T-cell (primary cell): Measurements from ENCODE around the gene COL1A1. TPM values are rescaled to one million over a fixed set of nuclear protein-coding genes. Genes with fewer than 3 reads are reported as not detected.

Experiments
- ATAC-seq, 4 experiments: fragments of 200-7000 bp in 3 of 4; fragments of 150-1000 bp in 1 of 4; cut with Tn5 transposase; replicated peaks in 1 of 4; 1 replicate in 3 of 4; 2 replicates in 1 of 4; pipeline ENCODE4 v1.10.0; 2021; ENCODE audit warnings: moderate library complexity in 3 of 4, mild to moderate bottlenecking in 2 of 4, moderate number of reproducible peaks in 1 of 4
- CTCF ChIA-PET, 2 donors: fragments of 300-600 bp; sonication (Branson Sonifier 250); formaldehyde crosslinking; loops; one replicate each; lab custom pipeline; 2022; ENCODE audit warnings: antibody characterized with exemption in 2 of 2; lab: Charles Lee
- POLR2A ChIA-PET, 2 donors: fragments of 300-600 bp; sonication (Branson Sonifier 250); formaldehyde crosslinking; loops; one replicate each; lab custom pipeline; 2022; ENCODE audit warnings: antibody characterized with exemption in 2 of 2; lab: Charles Lee
- DNase-seq, 35 experiments: peaks; one replicate each; pipeline versions ENCODE4 v3.0.0 to v3.0.0-alpha.2; 2013 to 2023
- H3K27ac ChIP-seq: one replicate; pipeline ENCODE4 v1.5.1; 2013; ENCODE audit warnings: low read length
- H3K27me3 ChIP-seq, 2 experiments: replicated peaks in 1 of 2; 1 replicate in 1 of 2; 2 replicates in 1 of 2; pipeline versions ENCODE4 v1.6.1 to v1.7.0; 2013; ENCODE audit warnings: low read length in 1 of 2, mixed read lengths in 1 of 2; ENCODE audit not compliant: control insufficient read depth in 2 of 2, insufficient read depth in 2 of 2; ENCODE audit errors: extremely low read depth in 1 of 2
- H3K36me3 ChIP-seq, 2 donors: 1 replicate in 1 of 2; 2 replicates in 1 of 2; pipeline versions ENCODE4 v1.6.1 to v1.7.0; 2013; ENCODE audit warnings: low read length in 1 of 2; ENCODE audit not compliant: control insufficient read depth in 2 of 2, insufficient read depth in 1 of 2; ENCODE audit errors: extremely low read depth in 1 of 2
- H3K4me1 ChIP-seq, 2 experiments: 1 replicate in 1 of 2; 2 replicates in 1 of 2; pipeline versions ENCODE4 v1.6.1 to v1.7.0; 2013; ENCODE audit warnings: low read length in 2 of 2, mixed read lengths in 1 of 2; ENCODE audit not compliant: insufficient read depth in 2 of 2, control insufficient read depth in 1 of 2; ENCODE audit errors: extremely low read depth in 1 of 2
- H3K4me3 ChIP-seq, 2 donors: 1 replicate in 1 of 2; 2 replicates in 1 of 2; pipeline versions ENCODE4 v1.5.1 to v1.7.0; 2013; ENCODE audit warnings: mild to moderate bottlenecking in 2 of 2, low read length in 1 of 2, moderate library complexity in 1 of 2; ENCODE audit not compliant: control insufficient read depth in 1 of 2; ENCODE audit errors: extremely low read depth in 1 of 2
- H3K9me3 ChIP-seq: 2 replicates; pipeline ENCODE4 v1.7.0; 2013
- H3K27ac Mint-ChIP-seq, 2 donors: one replicate each; pipeline ENCODE4 v1.8.0; 2020 to 2021; ENCODE audit warnings: mild to moderate bottlenecking in 2 of 2, mixed read lengths in 2 of 2
- H3K27me3 Mint-ChIP-seq, 2 donors: one replicate each; pipeline ENCODE4 v1.8.0; 2021 to 2022; ENCODE audit warnings: mixed read lengths in 2 of 2
- H3K36me3 Mint-ChIP-seq: one replicate; pipeline ENCODE4 v1.8.0; 2021; ENCODE audit warnings: mixed read lengths
- H3K4me1 Mint-ChIP-seq, 3 donors: one replicate each; pipeline ENCODE4 v1.8.0; 2020 to 2022; ENCODE audit warnings: mixed read lengths in 3 of 3, mild to moderate bottlenecking in 1 of 3
- H3K4me3 Mint-ChIP-seq, 3 donors: one replicate each; pipeline ENCODE4 v1.8.0; 2020 to 2022; ENCODE audit warnings: mild to moderate bottlenecking in 3 of 3, mixed read lengths in 3 of 3, moderate library complexity in 3 of 3
- H3K9me3 Mint-ChIP-seq, 3 donors: one replicate each; pipeline ENCODE4 v1.8.0; 2020 to 2022; ENCODE audit warnings: mixed read lengths in 3 of 3
- WGBS: methylation state at CpG from one replicate; pipeline ENCODE4 v1.1.5; 2013; ENCODE audit warnings: missing lambda C conversion rate; ENCODE audit not compliant: insufficient coverage; 5-methylcytosine and 5-hydroxymethylcytosine counted together
- total RNA-seq, 35 experiments: library from RNA in 6 of 35; stranded (reverse) in 6 of 35; fragments of 120-200 nt in 1 of 35; gene quantifications; one replicate each; pipeline versions ENCODE4 v1.2.1 to v1.2.4 and lab custom pipeline; 2013 to 2026

Gene COL1A1
- total RNA-seq, 5 donors from 2014 or later (not counting 1 experiment from before 2014, with no cell fraction given) = 4.1 to 21.0 (median 6.6) TPM

DNA sequence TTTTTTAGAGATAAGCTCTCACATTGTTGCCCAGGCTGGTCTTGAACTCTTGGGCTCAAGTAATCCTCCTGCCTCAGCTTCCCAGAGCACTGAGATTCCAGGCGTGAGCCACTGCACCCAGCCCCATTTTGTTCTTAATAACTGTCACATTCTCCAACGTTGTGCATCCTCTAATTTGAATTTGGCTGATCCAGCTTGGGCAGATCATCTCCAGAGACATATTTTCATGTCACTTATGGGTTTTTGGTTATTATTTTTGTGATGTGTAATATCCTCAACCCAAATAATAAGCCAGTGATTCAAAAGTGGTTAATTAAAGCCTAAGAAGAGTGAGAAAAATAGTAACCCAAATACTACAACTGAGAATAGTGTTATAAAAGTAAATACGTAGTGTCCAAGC is 16.2 kb upstream of the COL1A1 start:
- Histone ChIP-seq H3K4me1 (peaks cover 6 to 25% of the 10 kb centered on the region in 2 experiments), H3K27ac (no peak overlapping the region), H3K27me3 (peaks cover 0 to 3% of the 10 kb centered on the region in 2 experiments), H3K9me3 (no peaks in the 10 kb centered on the region), H3K4me3 (no peak overlapping the region), H3K36me3 (no peaks in the 10 kb centered on the region)
- ATAC-seq (no peak), DNase-seq (no peak)
- CTCF ChIA-PET = interaction anchor here in 1 of 2 donors (0.6 to 0.7 kb wide), 2 partner anchors 58 to 906 kb away, joined by 3 read pairs; no protein-coding TSS in a partner anchor
- WGBS = 100% methylated on average over 1 of the region's 3 CpGs
- Mint-ChIP-seq H3K4me3 (no peak overlapping the region), H3K9me3 (no peaks in the 10 kb centered on the region), H3K4me1 (peaks cover 0 to 7% (median 4%) of the 10 kb centered on the region in 3 donors), H3K27me3 (peaks cover 0 to 17% of the 10 kb centered on the region in 2 donors), H3K27ac (no peak overlapping the region), H3K36me3 (no peaks in the 10 kb centered on the region)
- POLR2A ChIA-PET = no interaction called here

DNA sequence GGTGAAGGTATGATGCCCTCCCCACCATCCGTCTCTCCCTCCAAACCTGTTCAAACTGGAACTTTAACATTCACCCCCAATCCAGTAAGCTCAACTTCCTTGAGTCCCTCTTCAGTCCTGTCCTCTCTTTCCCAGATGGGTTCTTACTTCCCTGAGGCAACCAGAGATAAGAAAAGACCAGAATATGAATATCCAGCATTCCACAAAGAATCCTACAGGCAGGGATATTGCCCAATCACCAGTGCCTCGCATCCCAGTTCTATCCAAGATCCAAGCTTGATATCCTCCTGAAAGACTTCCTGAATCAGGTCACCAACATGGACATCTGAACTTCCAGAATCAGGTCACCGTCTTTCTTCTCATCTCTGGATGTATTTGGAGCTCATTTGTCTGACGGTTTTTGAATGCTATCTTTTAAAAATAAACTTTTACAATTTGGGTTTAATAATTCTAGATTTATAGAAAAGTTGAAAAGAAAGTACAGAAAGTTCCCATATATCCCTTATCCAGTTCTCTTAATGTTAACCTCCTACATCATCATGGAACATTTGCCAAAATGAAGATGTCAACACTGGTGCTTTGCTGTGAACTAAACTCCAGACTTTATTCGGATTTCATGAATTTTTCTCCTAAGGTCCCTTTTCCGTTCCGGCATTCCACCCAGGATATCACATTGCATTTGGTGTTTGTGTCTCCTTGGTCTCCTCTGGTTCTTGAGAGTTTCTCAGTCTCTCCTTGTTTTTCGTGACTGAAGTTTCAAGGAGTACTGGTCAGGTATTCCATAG is 13.7 kb upstream of the COL1A1 start:
- 91% methylated on average over 4 of the region's 8 CpGs for WGBS
- ATAC-seq (no peak), DNase-seq (no peak)
- H3K4me3 Mint-ChIP-seq = no peak overlapping the region
- no peak overlapping the region for H3K27ac Mint-ChIP-seq
- no peak overlapping the region for H3K27ac ChIP-seq
- H3K4me1 ChIP-seq = peaks cover 6 to 19% of the 10 kb centered on the region in 2 experiments
- ChIA-PET POLR2A (interaction anchor here (0.6 kb wide), 2 partner anchors 13 to 898 kb away, joined by 3 to 5 read pairs; no protein-coding TSS in a partner anchor), CTCF (interaction anchor here (0.8 to 0.9 kb wide), 2 partner anchors 14 to 38 kb away, joined by 3 read pairs; no protein-coding TSS in a partner anchor)
- H3K4me3 ChIP-seq = no peak overlapping the region
- peaks cover 0 to 10% (median 4%) of the 10 kb centered on the region in 3 donors for H3K4me1 Mint-ChIP-seq
- no peaks in the 10 kb centered on the region for H3K36me3 ChIP-seq
- peaks cover 3 to 19% of the 10 kb centered on the region in 2 donors for H3K27me3 Mint-ChIP-seq
- no peaks in the 10 kb centered on the region for H3K9me3 ChIP-seq
- peaks cover 0 to 18% of the 10 kb centered on the region in 2 experiments for H3K27me3 ChIP-seq
- no peaks in the 10 kb centered on the region for H3K36me3 Mint-ChIP-seq
- no peaks in the 10 kb centered on the region for H3K9me3 Mint-ChIP-seq

DNA sequence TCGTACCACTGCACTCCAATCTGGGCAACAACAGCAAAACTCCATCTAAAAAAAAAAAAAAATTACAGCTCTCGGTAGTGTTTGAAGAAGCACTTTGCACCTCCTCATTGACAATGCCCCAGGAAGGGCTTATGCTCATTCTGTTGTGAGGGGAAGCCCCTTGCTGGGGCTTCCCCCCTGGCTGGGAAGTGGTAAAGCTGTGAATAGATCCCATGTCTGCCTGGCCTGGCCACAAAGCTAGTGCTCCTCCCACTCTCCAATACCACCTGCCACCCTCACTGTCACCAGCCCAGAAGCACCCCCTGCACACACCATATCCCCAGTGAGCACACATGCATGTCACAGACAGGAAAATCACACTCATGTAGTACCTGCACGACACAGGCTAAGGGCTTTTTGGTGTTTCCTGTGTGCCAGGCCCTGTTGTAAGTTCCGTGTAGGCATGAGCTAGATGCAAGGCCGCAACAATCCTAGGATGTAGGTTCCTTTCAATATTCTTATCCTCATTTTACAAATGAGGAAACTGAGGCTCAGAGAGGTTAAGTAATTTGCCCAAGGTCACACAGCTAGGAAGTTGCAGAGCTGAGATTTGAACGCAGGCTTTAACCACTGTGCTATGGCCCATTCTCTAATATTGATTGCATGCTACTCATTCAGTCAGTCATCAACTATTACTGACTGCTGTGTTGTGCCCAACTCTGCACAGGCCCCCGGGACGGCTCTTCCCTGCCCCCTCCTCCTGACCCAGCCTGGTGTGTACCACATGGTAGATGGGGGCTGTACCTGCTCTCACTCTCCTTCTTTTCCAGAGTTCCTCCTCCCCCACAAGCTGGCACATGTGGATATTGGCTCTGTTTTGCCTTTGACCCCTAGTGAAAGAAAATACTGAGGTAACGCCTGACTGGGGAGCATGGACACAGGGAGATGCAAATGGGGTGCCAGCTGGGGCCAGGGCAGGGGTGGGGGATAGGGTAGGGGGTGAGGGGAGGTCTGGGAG is 11.9 kb upstream of the COL1A1 start:
- Histone ChIP-seq H3K4me3 (no peak overlapping the region), H3K27me3 (peaks cover 0 to 33% of the 10 kb centered on the region in 2 experiments), H3K27ac (no peak overlapping the region), H3K4me1 (peaks cover 6 to 14% of the 10 kb centered on the region in 2 experiments), H3K9me3 (no peaks in the 10 kb centered on the region), H3K36me3 (no peaks in the 10 kb centered on the region)
- POLR2A ChIA-PET = interaction anchor here (0.5 to 0.7 kb wide), 6 partner anchors 11 to 103 kb away, joined by 3 to 7 read pairs (median 4); no protein-coding TSS in a partner anchor
- peak in 30 of 35 experiments; percentile 8 to 77 (median 42) for DNase-seq
- peaks cover 0 to 10% (median 4%) of the 10 kb centered on the region in 3 donors for H3K4me1 Mint-ChIP-seq
- no peaks in the 10 kb centered on the region for H3K36me3 Mint-ChIP-seq
- CTCF ChIA-PET = interaction anchor here (0.5 to 2.0 kb wide), 4 partner anchors 11 to 273 kb away, joined by 4 to 9 read pairs (median 6); partner anchors contain the start of gene COL1A1 (in 1 of the 2)
- peak; percentile 74 to 99 (median 78) for ATAC-seq
- H3K4me3 Mint-ChIP-seq = no peak overlapping the region
- H3K27me3 Mint-ChIP-seq = peaks cover 15 to 31% of the 10 kb centered on the region in 2 donors
- H3K9me3 Mint-ChIP-seq = no peaks in the 10 kb centered on the region
- WGBS = 60% methylated on average over 2 of the region's 9 CpGs
- H3K27ac Mint-ChIP-seq = no peak overlapping the region

DNA sequence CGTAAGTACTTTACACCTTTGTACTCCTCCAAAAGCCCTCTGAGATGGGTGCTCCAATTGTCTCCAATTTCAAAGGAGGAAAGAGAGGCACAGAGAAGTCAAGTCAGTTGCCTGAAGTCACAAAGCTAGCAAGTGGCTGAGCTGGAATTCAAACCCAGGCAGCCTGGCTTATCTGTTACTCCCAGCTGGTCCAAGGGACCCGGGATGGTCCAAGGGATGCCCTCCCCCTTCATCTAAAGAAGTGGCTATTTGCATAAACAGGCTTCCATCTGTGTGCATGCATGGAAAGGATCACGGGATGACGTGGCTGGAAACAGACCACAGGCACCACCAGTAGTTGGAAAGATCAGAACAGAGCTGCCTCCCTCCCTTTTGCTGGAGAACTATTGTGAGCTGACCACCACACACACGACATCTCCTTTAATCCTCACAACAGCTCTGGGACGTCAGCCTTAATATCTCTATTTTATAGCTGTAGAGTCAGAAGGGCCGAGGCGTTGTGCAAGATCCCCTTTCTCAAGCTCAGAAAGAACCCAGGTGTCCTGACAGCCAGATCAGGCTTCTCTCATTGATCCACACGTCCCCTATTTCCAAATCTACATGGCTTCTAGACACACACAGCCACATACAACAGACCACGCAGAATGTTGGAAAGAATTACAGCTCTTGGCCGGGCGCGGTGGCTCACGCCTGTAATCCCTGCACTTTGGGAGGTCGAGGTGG is 10.9 kb upstream of the COL1A1 start:
- no peak overlapping the region for H3K27ac ChIP-seq
- Mint-ChIP-seq H3K36me3 (no peaks in the 10 kb centered on the region), H3K9me3 (no peaks in the 10 kb centered on the region), H3K4me1 (peaks cover 3 to 12% (median 5%) of the 10 kb centered on the region in 3 donors), H3K27ac (no peak overlapping the region), H3K27me3 (peaks cover 24 to 38% of the 10 kb centered on the region in 2 donors), H3K4me3 (no peak overlapping the region)
- no peak for ATAC-seq
- peaks cover 6 to 10% of the 10 kb centered on the region in 2 experiments for H3K4me1 ChIP-seq
- POLR2A ChIA-PET = interaction anchor here (0.5 kb wide), 2 partner anchors 20 to 100 kb away, joined by 4 to 7 read pairs; no protein-coding TSS in a partner anchor
- CTCF ChIA-PET = interaction anchor here (0.5 to 2.0 kb wide), 4 partner anchors 10 to 274 kb away, joined by 4 to 9 read pairs (median 6); partner anchors contain the start of gene COL1A1 (in 1 of the 2)
- no peak for DNase-seq
- H3K27me3 ChIP-seq = peaks cover 0 to 40% of the 10 kb centered on the region in 2 experiments
- WGBS = 75% methylated on average over 7 of the region's 15 CpGs
- H3K36me3 ChIP-seq = no peaks in the 10 kb centered on the region
- no peak overlapping the region for H3K4me3 ChIP-seq
- H3K9me3 ChIP-seq = no peaks in the 10 kb centered on the region

DNA sequence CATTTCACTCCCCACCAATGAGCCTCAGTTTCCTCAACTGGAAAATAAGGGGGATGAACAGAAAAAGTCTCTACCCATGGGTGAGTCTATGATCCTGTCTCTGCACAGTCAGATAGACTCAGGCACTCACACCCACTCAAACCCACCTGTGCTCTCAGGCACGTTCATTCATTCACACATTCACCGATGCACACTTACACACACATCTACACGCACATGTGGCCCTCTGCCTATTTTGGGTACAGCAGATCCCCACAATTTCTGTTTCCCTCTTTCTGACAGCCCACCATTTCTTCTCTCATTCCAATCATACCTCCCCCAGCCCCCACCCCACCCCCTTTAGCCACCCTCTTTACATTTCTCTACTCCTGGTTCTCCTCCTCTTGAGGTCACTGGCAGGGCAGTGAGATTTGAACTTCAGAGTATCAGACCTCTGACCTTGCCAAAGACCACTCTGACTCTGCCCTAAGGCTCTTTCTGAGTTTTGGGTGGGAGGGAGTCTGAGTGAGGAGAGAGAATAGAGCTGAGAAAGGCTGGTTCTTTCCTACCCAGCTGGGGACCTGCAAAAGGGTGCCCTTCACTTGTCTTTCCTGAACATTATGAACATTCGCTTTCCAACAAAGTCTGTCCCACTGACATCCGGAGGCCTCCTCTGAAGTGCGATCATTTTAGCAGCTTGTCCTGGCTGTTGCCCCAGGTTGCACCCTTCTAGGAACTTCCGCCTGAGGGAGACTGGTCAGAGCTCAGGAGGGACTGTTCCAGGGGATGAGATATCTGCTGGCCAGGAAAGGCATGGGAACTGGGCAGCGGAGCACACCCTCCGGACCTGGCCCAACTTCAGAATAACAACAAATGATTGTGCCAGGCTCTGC is 10.1 kb upstream of the COL1A1 start:
- peaks cover 0 to 47% of the 10 kb centered on the region in 2 experiments for H3K27me3 ChIP-seq
- no peaks in the 10 kb centered on the region for H3K9me3 Mint-ChIP-seq
- H3K4me3 Mint-ChIP-seq = no peak overlapping the region
- WGBS = 74% methylated on average over 9 of the region's 9 CpGs
- no peak overlapping the region for H3K4me3 ChIP-seq
- H3K27ac Mint-ChIP-seq = no peak overlapping the region
- H3K4me1 ChIP-seq = peaks cover 10% of the 10 kb centered on the region in 2 experiments
- no peaks in the 10 kb centered on the region for H3K36me3 Mint-ChIP-seq
- no peaks in the 10 kb centered on the region for H3K9me3 ChIP-seq
- H3K36me3 ChIP-seq = no peaks in the 10 kb centered on the region
- CTCF ChIA-PET = interaction anchor here in 1 of 2 donors (2.0 kb wide), 1 partner anchor 11 kb away, joined by 8 read pairs; the partner anchor contains the start of gene COL1A1
- DNase-seq (no peak), ATAC-seq (no peak)
- POLR2A ChIA-PET = no interaction called here
- no peak overlapping the region for H3K27ac ChIP-seq
- peaks cover 31 to 45% of the 10 kb centered on the region in 2 donors for H3K27me3 Mint-ChIP-seq
- H3K4me1 Mint-ChIP-seq = peaks cover 9 to 18% (median 10%) of the 10 kb centered on the region in 3 donors
